SW480 (cell line): ENCODE data around the gene GNPTAB.
"Not testable (repeated sequence)": the region's sequence is repeated elsewhere in the genome, so short reads cannot be mapped to it uniquely, and the experiment has no call there.

ENCODE experiments used
- DNase-seq: peaks from one replicate; pipeline ENCODE4 v3.0.0-alpha.2; 2016; ENCODE audit warnings: low spot score

GNPTAB gene

GRCh38 chr12:101737476-101737875 is 93.3 kb downstream of the GNPTAB start:
- no peak for DNase-seq

- DNase-seq, result not testable (repeated sequence)
Observed at GRCh38 chr12:101734482-101734881, 96.3 kb downstream of the GNPTAB start.

GRCh38 chr12:101733166-101733565 is 97.6 kb downstream of the GNPTAB start:
- DNase-seq, result no peak

- no peak for DNase-seq
Observed at GRCh38 chr12:101732318-101732717, 98.4 kb downstream of the GNPTAB start.

GRCh38 chr12:101729842-101730241 is 100.9 kb downstream of the GNPTAB start:
- no peak for DNase-seq

- no peak for DNase-seq
Observed at GRCh38 chr12:101727098-101727497, 103.7 kb downstream of the GNPTAB start.

- DNase-seq, result no peak
Observed at GRCh38 chr12:101722392-101722791, 108.4 kb downstream of the GNPTAB start.

GRCh38 chr12:101720118-101720517 is 110.6 kb downstream of the GNPTAB start:
- DNase-seq, result no peak

- no peak for DNase-seq
Observed at GRCh38 chr12:101719566-101719965, 111.2 kb downstream of the GNPTAB start.

GRCh38 chr12:101714877-101715444 is 115.8 kb downstream of the GNPTAB start:
- DNase-seq, result no peak

GRCh38 chr12:101713930-101714329 is 116.8 kb downstream of the GNPTAB start:
- DNase-seq, result no peak

- DNase-seq, result no peak
Observed at GRCh38 chr12:101713059-101713682, 117.6 kb downstream of the GNPTAB start.

- DNase-seq, result no peak
Observed at GRCh38 chr12:101710288-101710687, 120.5 kb downstream of the GNPTAB start.

- DNase-seq, result no peak
Observed at GRCh38 chr12:101707131-101707782, 123.5 kb downstream of the GNPTAB start.

GRCh38 chr12:101706403-101706802 is 124.4 kb downstream of the GNPTAB start:
- DNase-seq, result no peak

- DNase-seq, result no peak
Observed at GRCh38 chr12:101703487-101703886, 127.3 kb downstream of the GNPTAB start.

GRCh38 chr12:101700299-101700820 is 130.4 kb downstream of the GNPTAB start:
- no peak for DNase-seq

GRCh38 chr12:101698800-101699347 is 131.9 kb downstream of the GNPTAB start:
- peak; percentile 29 for DNase-seq

- peak; percentile 45 for DNase-seq
Observed at GRCh38 chr12:101697930-101698799, 132.6 kb downstream of the GNPTAB start.

GRCh38 chr12:101697197-101697929 is 133.4 kb downstream of the GNPTAB start, which contains the start of gene CHPT1:
Gene CHPT1, plus strand, starts transcription at chr12:101697640. Its CDS starts 222 bp downstream, at chr12:101697862.
- peak; percentile 64 for DNase-seq
